Measurements from ENCODE around the gene RING1.

The RING1 gene

DNA sequence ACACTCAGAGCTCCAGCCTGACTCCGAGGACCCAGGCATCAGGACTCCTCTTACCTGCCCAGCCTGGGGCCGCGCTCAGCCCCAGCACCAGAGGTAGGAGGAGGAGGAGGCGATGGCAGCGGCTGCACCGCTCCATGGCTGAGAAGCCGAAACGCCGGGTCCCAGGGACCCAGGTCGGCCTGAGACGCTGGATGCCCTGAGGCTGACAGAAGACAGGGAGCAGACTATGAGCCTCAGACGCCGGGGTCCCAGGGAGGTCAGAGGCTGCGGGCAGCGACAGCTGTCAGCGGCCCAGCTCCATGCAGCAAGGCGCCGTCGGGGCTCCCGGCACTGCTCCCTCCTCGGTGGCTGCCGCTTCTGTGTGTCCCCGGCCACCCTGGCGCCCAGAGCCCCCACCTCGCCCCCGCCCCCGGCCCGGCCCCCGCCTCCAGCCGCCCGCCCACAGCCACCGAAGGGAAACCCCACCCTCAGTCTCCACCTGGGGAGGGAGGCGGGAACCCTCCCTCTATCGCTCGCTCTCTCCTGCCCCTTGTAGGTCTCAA is 16.1 kb upstream of the RING1 start, which contains the start of gene COL11A2:
TSS of gene COL11A2 (minus strand) at position 363 of the 542 bp plus-strand sequence. CDS start at position 136, 227 bp downstream.
- ATAC-seq (replicated peaks) (peak; percentile 70), DNase-seq (no peak)
- Mint-ChIP-seq H3K9me3 (no peaks in the 10 kb centered on the region), H3K27me3 (peaks cover 49 to 55% of the 10 kb centered on the region in 2 donors), H3K4me1 (ENCODE audit: low read depth in 2 of 2) (peaks cover 6 to 12% of the 10 kb centered on the region in 2 donors), H3K4me3 (peak within 1 kb of the TSS; percentile 63 to 72), H3K27ac (no peak within 1 kb of the TSS), H3K36me3 (ENCODE audit: insufficient read depth) (peaks cover 31% of the 10 kb centered on the region)

DNA sequence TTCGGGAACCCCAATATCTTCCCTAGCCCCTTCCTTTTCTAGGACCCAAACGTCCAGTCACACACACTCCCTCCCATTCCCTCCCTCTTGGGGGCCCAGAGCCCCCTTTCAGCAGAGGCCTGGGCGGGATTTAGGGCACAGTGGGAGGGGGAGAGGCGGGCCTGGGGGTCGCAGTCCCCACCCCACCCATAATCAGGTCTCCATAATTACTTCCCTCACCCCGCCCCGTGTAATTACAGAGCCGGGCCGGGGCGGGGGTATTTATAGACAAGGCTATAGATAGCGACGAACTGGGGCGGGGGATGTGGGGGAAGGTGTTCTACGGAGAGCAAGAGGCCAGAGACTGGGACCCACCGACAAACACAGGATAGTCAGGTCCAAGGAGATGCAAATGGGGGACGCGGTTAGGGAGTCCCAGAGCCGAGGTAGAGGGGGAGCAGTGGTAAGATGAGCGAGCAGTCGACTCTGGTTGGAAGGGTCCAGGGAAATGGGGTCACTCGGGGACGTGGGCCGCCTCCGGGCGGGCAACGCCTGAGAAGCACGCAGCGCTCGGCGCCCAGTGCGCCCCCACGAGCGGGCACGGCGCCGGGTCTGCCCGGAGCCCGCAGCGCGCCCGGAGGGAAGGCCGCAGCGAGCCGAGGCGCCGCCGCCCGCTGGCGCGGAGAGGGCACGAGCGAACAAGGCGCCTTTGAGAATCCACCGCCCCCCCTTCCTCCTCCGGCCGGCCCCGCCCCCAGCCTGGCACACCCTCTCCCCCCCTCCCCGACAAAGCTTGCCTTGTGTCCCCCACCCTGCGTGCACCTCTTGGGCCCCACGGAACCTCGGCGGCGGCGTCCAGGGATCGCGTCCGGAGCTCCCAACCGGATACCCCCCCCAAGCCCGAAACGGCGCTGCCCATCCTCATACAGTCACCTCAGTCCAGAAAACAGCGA is 15.4 kb upstream of the RING1 start:
- DNase-seq (no peak), ATAC-seq (replicated peaks) (peak; percentile 27)
- H3K27ac Mint-ChIP-seq, result no peak overlapping the region
- no peaks in the 10 kb centered on the region for H3K9me3 Mint-ChIP-seq
- peaks cover 42 to 48% of the 10 kb centered on the region in 2 donors for H3K27me3 Mint-ChIP-seq
- peaks cover 13 to 19% of the 10 kb centered on the region in 2 donors for H3K4me1 Mint-ChIP-seq (ENCODE audit: low read depth in 2 of 2)
- H3K36me3 Mint-ChIP-seq (ENCODE audit: insufficient read depth), result peaks cover 33% of the 10 kb centered on the region
- peak overlapping the region; percentile 63 to 72 for H3K4me3 Mint-ChIP-seq

DNA sequence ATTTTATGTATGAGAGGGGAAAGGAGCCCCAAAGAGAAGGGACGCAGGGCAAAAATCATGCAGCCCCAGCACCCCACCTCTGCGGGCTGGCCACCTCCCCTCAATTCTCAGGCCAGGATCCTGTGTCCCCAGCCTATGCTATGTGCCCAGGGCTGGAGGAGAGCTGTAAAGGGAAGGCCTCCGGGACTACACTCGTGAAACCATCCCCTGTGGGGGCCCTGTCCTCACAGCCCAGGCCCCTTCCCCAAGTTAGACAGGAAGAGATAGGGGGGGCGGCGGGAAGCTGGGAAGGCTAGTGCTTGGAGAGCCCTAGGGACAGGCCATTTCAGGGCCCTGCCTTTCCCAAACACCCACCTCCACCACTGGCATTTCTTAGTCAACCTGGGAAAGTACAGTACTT is 14.7 kb upstream of the RING1 start:
- Mint-ChIP-seq H3K4me3 (peak overlapping the region in 1 of 2 donors; percentile 42), H3K4me1 (ENCODE audit: low read depth in 2 of 2) (peaks cover 20 to 26% of the 10 kb centered on the region in 2 donors), H3K9me3 (no peaks in the 10 kb centered on the region), H3K27me3 (peaks cover 35 to 41% of the 10 kb centered on the region in 2 donors), H3K27ac (no peak overlapping the region), H3K36me3 (ENCODE audit: insufficient read depth) (peaks cover 34% of the 10 kb centered on the region)
- DNase-seq (no peak), ATAC-seq (replicated peaks) (no peak)

DNA sequence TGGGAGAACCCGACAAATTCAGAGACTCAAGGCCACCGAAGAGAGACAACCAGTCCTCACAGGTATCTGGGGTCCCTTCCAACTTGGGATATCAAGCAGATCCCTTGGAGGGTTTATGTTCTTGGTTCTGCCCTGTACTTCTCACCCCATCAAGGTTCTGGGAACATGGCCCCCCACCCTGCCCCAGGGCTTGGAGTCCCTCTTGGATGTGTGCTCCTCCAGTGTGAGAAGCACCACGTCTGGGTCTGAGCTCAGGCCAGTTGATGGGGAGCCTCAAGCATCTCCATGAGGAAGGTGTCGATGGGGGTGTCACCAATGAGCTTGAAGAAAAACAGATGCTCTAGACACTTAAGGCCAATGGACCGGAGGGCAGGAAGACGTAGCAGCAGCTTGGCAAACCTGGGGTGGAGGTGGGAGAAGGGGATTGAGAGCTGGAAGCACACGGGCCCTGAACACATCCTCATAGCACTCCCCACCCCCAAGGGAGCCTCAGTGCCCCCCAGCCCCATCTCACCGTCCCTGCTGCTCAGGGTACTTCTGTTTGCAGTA is 13.8 kb upstream of the RING1 start:
- peaks cover 40% of the 10 kb centered on the region for H3K36me3 Mint-ChIP-seq (ENCODE audit: insufficient read depth)

DNA sequence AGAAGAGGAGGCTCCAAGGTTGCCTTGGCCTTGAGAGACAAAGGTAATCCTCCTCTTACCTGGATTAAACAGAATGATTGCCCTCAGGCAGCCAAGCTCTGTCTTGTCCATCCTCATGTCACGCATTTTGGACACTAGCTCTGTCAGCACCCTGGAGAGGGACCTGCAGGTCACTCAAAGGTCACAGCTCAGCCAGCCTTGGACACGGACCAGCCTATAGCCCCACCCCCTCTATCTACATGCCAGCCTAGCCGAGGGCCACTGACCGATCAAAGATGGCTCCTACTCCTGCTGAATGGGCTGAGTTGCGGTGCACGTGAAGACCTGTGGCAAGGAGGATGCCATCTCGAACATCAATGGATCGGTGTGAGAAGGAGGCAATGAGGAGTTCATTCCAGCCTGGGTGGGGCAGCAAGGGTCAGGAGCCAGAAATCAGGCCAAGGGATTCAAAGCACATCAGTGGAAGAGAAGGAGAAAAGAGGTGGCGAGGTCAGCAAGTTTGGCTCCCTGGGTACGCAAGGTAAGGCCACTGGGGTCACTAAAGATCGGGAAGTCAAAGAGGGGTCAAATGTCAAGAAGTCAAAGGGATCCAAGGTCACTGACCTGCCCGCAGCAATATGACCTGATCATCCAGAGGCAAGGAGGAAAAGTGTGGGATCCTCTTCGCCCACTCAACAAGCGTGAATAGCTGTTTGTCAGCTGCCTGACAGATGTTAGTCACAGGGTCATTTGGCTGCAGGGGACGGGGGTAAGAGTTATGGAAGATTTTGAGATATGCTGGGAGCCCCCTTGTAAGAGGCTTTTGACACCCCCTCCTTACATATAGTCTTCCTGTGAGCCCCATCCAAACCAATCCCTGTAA is 12.8 kb upstream of the RING1 start:
- ATAC-seq (replicated peaks), result no peak
- no peaks in the 10 kb centered on the region for H3K9me3 Mint-ChIP-seq

More for the DNA sequence above, 13.8 kb upstream of the RING1 start:
- no peak overlapping the region for H3K27ac Mint-ChIP-seq
- H3K9me3 Mint-ChIP-seq, result no peaks in the 10 kb centered on the region
- ATAC-seq (replicated peaks), result no peak
- no peak for DNase-seq
- no peak overlapping the region for H3K4me3 Mint-ChIP-seq
- peaks cover 30 to 33% of the 10 kb centered on the region in 2 donors for H3K27me3 Mint-ChIP-seq
- peaks cover 28 to 33% of the 10 kb centered on the region in 2 donors for H3K4me1 Mint-ChIP-seq (ENCODE audit: low read depth in 2 of 2)

DNA sequence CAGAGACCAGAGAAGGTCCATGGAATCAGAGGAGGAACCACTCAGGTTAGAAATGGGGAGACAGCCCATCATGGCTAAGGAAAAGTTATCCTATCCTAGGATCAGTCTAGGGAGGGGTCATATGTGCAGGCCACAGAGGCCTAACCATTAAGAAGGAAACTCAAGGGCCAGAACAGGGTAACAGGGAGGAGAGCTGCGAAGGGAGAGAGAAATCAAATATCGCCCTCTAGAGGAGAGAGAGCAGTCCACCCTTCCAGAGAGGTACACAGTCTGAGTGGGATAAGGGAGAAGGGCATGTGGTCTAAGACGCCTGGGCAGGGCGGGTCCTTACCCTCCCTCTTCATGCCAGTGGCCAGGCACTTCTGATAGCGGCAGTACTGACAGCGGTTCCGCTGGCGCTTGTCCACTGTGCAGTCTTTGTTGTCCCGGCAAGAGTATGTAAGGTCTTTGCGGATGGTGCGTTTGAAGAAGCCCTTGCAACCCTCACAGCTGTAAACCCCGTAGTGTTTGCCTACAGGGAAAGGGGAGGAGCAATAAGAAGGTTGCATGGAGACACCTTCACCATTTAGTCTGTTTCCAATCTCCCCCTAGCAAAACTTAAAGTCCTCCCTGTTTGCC is 10.8 kb upstream of the RING1 start:
- ATAC-seq (replicated peaks) (peak; percentile 22), DNase-seq (peak in 2 of 3 experiments; percentile 27 to 40)

More for the DNA sequence above, 12.8 kb upstream of the RING1 start:
- Mint-ChIP-seq H3K36me3 (ENCODE audit: insufficient read depth) (peaks cover 47% of the 10 kb centered on the region), H3K4me1 (ENCODE audit: low read depth in 2 of 2) (peaks cover 31 to 36% of the 10 kb centered on the region in 2 donors), H3K27me3 (peaks cover 22 to 23% of the 10 kb centered on the region in 2 donors), H3K27ac (no peak overlapping the region), H3K4me3 (no peak overlapping the region)
- no peak for DNase-seq

DNA sequence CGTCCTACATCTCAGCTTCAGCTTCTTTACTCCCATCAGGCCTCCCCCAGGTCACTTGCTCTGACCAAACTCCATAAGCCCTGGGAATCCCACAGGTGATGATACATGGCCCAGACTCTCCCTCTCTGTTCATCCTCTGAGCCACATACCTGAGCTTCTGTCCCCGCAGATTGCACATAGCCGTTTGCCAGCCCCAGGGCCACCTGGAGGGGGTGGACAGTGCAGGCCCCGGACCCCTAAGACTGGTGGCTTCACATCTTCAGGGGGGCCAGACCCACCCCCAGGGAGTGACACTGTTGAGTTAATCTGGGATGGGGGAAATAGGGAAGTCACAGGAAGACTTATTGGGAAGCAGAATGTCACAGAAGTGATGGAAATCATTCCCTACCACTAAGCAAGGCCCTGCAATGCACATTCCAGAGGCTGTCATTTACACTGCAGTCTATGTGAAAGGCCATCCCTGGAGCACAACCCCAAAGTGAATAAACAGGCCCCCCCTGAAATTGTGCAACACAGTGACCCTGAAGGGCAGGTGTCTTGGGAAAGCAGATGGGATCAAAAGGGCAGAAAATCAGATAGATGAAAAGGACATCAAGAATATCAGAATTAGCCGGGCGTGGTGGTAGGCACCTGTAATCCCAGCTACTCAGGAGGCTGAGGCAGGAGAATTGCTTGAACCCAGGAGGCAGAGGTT is 10.0 kb upstream of the RING1 start:
- Mint-ChIP-seq H3K27me3 (no peaks in the 10 kb centered on the region), H3K36me3 (ENCODE audit: insufficient read depth) (peaks cover 67% of the 10 kb centered on the region)

More for the DNA sequence above, 10.8 kb upstream of the RING1 start:
- H3K9me3 Mint-ChIP-seq, result no peaks in the 10 kb centered on the region
- peaks cover 4 to 5% of the 10 kb centered on the region in 2 donors for H3K27me3 Mint-ChIP-seq
- H3K36me3 Mint-ChIP-seq (ENCODE audit: insufficient read depth), result peaks cover 61% of the 10 kb centered on the region
- H3K27ac Mint-ChIP-seq, result peak overlapping the region in 1 of 2 donors; percentile 14
- H3K4me1 Mint-ChIP-seq (ENCODE audit: low read depth in 2 of 2), result peaks cover 51% of the 10 kb centered on the region in 2 donors
- H3K4me3 Mint-ChIP-seq, result peak overlapping the region in 1 of 2 donors; percentile 49

DNA sequence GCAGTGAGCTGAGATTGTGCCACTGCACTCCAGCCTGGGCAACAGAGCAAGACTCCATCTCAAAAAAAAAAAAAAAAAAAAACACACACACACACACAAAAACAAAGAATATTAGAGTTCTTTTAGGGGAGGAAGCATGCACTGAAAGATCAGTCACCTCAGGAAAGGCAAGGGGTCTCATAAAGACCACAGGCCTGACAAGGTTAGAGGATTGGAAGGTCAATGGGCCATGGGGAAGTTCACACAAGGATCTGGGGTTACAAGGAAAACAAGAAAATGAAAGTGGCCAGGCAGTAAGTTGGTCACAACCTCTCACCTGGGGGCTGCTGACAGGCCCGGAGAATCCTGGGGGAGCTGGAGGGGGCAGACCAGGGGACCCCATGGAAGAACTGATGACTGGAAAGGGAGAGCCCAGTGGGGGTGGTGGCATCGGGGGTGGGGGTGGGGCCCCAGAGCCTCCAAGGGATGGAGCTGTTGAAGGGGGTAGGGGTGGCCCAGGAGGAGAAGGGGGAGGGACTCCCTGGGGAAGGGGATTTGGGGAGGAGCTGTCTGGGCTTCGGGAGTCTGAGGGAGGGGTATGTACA is 9.4 kb upstream of the RING1 start:
- Mint-ChIP-seq H3K36me3 (ENCODE audit: insufficient read depth) (peaks cover 67% of the 10 kb centered on the region), H3K4me1 (ENCODE audit: low read depth in 2 of 2) (peaks cover 57% of the 10 kb centered on the region in 2 donors), H3K9me3 (no peaks in the 10 kb centered on the region), H3K4me3 (peak overlapping the region; percentile 100), H3K27me3 (no peaks in the 10 kb centered on the region), H3K27ac (peak overlapping the region; percentile 99)
- ATAC-seq (replicated peaks) (no peak), DNase-seq (no peak)

More for the DNA sequence above, 10.0 kb upstream of the RING1 start:
- DNase-seq (no peak), ATAC-seq (replicated peaks) (no peak)
- H3K4me3 Mint-ChIP-seq, result peak overlapping the region; percentile 100
- no peaks in the 10 kb centered on the region for H3K9me3 Mint-ChIP-seq
- peak overlapping the region; percentile 99 for H3K27ac Mint-ChIP-seq
- peaks cover 53 to 54% of the 10 kb centered on the region in 2 donors for H3K4me1 Mint-ChIP-seq (ENCODE audit: low read depth in 2 of 2)

DNA sequence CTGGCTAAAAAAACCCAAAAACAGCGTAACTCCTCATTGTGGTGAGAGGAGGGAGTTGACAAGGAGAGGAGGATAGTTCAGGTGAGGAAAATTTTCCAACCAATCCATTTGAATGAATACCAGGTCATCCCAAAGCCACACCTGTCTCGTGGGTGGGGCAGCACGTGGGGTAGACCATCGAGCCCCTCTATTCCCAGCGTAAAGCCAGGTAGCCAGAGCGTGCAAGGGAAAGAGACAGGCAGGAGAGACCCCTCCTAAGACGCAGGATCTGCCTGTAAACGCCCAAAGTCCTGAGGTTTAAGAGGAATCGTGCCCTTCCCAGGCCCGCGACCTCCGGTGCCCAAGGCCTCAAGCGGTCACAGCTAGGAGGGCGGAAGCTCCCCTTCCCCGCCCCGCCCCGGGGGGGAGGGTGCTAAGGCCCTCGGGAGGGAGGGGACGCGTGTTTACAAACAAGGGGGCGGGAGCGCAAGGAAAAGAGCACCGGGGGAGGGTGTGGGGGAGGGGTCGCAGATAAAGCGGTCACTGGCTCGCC is 8.5 kb upstream of the RING1 start:
- ATAC-seq (replicated peaks) (peak; percentile 26), DNase-seq (no peak)
- Mint-ChIP-seq H3K4me1 (ENCODE audit: low read depth in 2 of 2) (peaks cover 61% of the 10 kb centered on the region in 2 donors), H3K36me3 (ENCODE audit: insufficient read depth) (peaks cover 60% of the 10 kb centered on the region), H3K4me3 (peak overlapping the region; percentile 100), H3K27ac (peak overlapping the region; percentile 99), H3K9me3 (no peaks in the 10 kb centered on the region), H3K27me3 (no peaks in the 10 kb centered on the region)

DNA sequence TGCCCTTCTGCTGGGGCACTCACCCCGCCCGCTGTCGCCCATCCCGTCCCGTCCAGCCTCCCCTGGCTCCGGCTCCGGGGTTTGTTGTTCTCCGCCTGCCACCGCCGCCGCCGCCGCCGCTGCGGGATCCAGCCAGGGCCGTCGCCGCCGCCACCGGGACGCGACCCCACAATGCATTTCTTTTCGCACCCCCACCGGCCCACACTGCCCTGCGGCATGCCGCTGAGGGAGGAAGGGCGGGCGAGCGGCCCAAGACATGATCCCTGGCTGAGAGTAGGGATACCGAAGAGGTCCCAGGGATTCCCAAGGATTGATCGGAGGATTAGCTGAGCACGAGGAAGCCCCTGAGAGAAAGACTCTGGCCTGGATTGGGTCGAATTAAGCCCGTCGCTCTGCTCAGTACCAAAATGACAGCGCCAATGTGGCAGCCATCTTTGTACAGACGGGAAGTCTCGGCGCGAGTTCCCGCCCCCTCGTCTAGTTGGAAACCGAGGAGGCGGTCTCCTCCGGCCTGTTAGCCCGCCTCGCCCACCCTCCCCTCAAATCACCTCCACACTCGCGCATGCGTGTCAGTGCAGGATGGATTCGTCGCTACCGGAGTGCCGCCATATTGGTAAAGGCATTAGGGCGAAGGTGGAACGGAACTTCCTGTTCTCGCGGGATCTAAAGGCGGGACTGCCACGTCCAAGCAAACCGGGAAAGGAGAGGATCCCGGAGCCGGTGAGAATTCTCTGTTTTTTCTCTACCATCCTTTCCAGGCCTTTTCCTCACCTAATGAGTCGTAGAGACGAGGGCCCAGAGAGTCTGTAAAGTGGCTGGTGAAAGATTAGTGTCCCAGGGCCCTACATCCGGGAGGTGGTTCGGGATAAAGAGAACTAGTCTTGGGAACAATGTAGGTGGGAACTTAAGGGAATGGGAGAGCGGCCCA is 7.8 kb upstream of the RING1 start, which contains the start of the genes RXRB and SLC39A7:
TSS of gene RXRB (minus strand) at position 447 of the 928 bp plus-strand sequence. CDS start at position 258, 189 bp downstream.
TSS of gene SLC39A7 (plus strand) at position 649 of the 928 bp plus-strand sequence. CDS start 379 bp downstream, outside the sequence.
- Mint-ChIP-seq H3K27ac (peak within 1 kb of the TSS; percentile 99), H3K4me3 (peak within 1 kb of the TSS; percentile 100), H3K36me3 (ENCODE audit: insufficient read depth) (peaks cover 59% of the 10 kb centered on the region), H3K4me1 (ENCODE audit: low read depth in 2 of 2) (peaks cover 67% of the 10 kb centered on the region in 2 donors), H3K9me3 (no peaks in the 10 kb centered on the region), H3K27me3 (no peaks in the 10 kb centered on the region)
- DNase-seq (peak; percentile 95 to 96 (median 95)), ATAC-seq (replicated peaks) (peak; percentile 76)

Data from effector memory CD8-positive, alpha-beta T cell (primary cell).